ENCODE results near the gene TDP2.

DNA sequence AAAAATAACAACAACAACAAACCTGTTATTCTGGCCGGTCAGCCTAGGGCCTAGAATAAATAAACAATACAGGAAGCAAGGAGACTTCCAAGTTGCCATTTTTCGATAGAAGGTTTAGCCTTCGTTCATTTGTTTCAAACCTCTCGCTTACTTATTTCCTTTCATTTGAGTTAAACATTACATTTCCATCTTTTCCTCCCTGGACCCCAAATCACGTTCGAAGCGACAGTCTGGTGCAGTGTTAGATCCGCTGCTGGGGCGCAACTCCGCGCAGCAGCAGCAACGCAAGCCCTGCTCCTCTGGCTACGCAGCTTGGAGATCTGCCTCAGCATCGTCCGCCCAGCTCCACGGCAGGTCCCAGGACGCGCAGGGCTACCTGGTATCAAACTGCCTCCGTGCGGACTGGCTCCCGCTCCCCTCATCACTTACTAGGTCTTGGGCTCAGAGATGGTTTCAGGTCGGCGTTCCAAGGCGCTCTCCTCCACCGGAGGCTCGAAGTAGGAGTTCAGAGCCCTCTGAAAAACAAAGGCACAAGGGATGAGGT lies 530 bp downstream of the TDP2 start:
- TF ChIP-seq, protein P1, sequence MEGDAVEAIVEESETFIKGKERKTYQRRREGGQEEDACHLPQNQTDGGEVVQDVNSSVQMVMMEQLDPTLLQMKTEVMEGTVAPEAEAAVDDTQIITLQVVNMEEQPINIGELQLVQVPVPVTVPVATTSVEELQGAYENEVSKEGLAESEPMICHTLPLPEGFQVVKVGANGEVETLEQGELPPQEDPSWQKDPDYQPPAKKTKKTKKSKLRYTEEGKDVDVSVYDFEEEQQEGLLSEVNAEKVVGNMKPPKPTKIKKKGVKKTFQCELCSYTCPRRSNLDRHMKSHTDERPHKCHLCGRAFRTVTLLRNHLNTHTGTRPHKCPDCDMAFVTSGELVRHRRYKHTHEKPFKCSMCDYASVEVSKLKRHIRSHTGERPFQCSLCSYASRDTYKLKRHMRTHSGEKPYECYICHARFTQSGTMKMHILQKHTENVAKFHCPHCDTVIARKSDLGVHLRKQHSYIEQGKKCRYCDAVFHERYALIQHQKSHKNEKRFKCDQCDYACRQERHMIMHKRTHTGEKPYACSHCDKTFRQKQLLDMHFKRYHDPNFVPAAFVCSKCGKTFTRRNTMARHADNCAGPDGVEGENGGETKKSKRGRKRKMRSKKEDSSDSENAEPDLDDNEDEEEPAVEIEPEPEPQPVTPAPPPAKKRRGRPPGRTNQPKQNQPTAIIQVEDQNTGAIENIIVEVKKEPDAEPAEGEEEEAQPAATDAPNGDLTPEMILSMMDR (conservative IDR thresholded peaks at IDR 0.05; ENCODE audit: low read length), result no peak
- no peak for TF ChIP-seq EZH2phosphoT487 (IDR thresholded peaks at IDR 0.05; ENCODE audit: borderline replicate concordance, low read depth, low read length)

All from OCI-LY7 (cell line).